GM23338 (cell line): ENCODE results near the gene C9orf85. TPM values are rescaled to one million over a fixed set of nuclear protein-coding genes. Genes with fewer than 3 reads are reported as not detected.

Experiments used
- ATAC-seq: fragments of 200-7000 bp; cut with Tn5 transposase; 3 replicates; pipeline ENCODE4 v1.9.1; 2020
- DNase-seq: peaks from one replicate; pipeline ENCODE4 v3.0.0-alpha.2; 2015; ENCODE audit warnings: low spot score
- H2AFZ ChIP-seq: fragments of 200-600 bp; sonication (generic); 2 replicates; pipeline ENCODE4 v1.8.0; 2016; ENCODE audit warnings: antibody characterized with exemption, mild to moderate bottlenecking, moderate library complexity
- H3F3A ChIP-seq: fragments of 200-600 bp; sonication (generic); replicated peaks from 2 replicates; pipeline ENCODE4 v1.8.0; 2017; ENCODE audit warnings: antibody characterized with exemption, mixed run types, low read depth
- H3K27ac ChIP-seq: fragments of 200-600 bp; sonication (generic); 2 replicates; pipeline ENCODE4 v1.6.1; 2016; ENCODE audit warnings: low read depth
- H3K27me3 ChIP-seq: fragments of 200-600 bp; sonication (generic); 2 replicates; pipeline ENCODE4 v1.8.0; 2016; ENCODE audit warnings: mild to moderate bottlenecking, mixed run types, moderate library complexity; ENCODE audit not compliant: insufficient read depth
- H3K36me3 ChIP-seq: fragments of 200-600 bp; sonication (generic); 2 replicates; pipeline ENCODE4 v1.8.0; 2016; ENCODE audit warnings: mild to moderate bottlenecking; ENCODE audit not compliant: insufficient read depth
- H3K4me1 ChIP-seq: fragments of 200-600 bp; sonication (generic); 2 replicates; pipeline ENCODE4 v1.8.0; 2016; ENCODE audit warnings: mild to moderate bottlenecking, moderate library complexity; ENCODE audit not compliant: insufficient read depth
- H3K4me2 ChIP-seq: fragments of 200-600 bp; sonication (generic); 2 replicates; pipeline ENCODE4 v1.7.1; 2017; ENCODE audit warnings: mixed run types
- H3K4me3 ChIP-seq: fragments of 200-600 bp; sonication (generic); 2 replicates; pipeline ENCODE4 v1.6.1; 2016; ENCODE audit warnings: mixed run types
- H3K79me2 ChIP-seq: fragments of 200-600 bp; sonication (generic); replicated peaks from 2 replicates; pipeline ENCODE4 v1.8.0; 2017; ENCODE audit warnings: mild to moderate bottlenecking; ENCODE audit not compliant: insufficient read depth
- H3K9me2 ChIP-seq: fragments of 200-600 bp; sonication (generic); 2 replicates; pipeline ENCODE4 v1.8.0; 2017; ENCODE audit not compliant: insufficient read depth
- H4K20me1 ChIP-seq: fragments of 200-600 bp; sonication (generic); replicated peaks from 2 replicates; pipeline ENCODE4 v1.8.0; 2017; ENCODE audit warnings: mild to moderate bottlenecking; ENCODE audit not compliant: insufficient read depth
- H3K27ac Mint-ChIP-seq: 2 replicates; pipeline ENCODE4 v1.8.0; 2020; ENCODE audit warnings: inconsistent platforms, mild to moderate bottlenecking, moderate library complexity, mixed read lengths
- H3K27me3 Mint-ChIP-seq: 3 replicates; pipeline ENCODE4 v1.8.0; 2022; ENCODE audit warnings: low read depth, mild to moderate bottlenecking, moderate library complexity, mixed read lengths, inconsistent platforms; ENCODE audit not compliant: insufficient read depth, poor library complexity
- H3K36me3 Mint-ChIP-seq: 3 replicates; pipeline ENCODE4 v1.8.0; 2021; ENCODE audit warnings: low read depth, mild to moderate bottlenecking, inconsistent platforms, moderate library complexity, mixed read lengths
- H3K4me1 Mint-ChIP-seq: 3 replicates; pipeline ENCODE4 v1.8.0; 2020; ENCODE audit warnings: mild to moderate bottlenecking, inconsistent platforms, mixed read lengths
- H3K4me3 Mint-ChIP-seq: 3 replicates; pipeline ENCODE4 v1.8.0; 2021; ENCODE audit warnings: moderate library complexity, mild to moderate bottlenecking, inconsistent platforms, mixed read lengths
- H3K9me3 Mint-ChIP-seq: 3 replicates; pipeline ENCODE4 v1.8.0; 2020; ENCODE audit warnings: moderate library complexity, mild to moderate bottlenecking, inconsistent platforms, mixed read lengths
- CTCF ChIP-seq, 2 experiments: fragments of 200-600 bp in 1 of 2; sonication (generic) in 1 of 2; conservative IDR thresholded peaks; 2 replicates each; pipeline versions ENCODE4 v1.5.1 to v1.6.1; 2016 to 2017; ENCODE audit warnings: antibody characterized with exemption in 2 of 2, low read depth in 2 of 2, mild to moderate bottlenecking in 2 of 2, moderate library complexity in 1 of 2
- ETS1 ChIP-seq: IDR thresholded peaks from 2 replicates; pipeline ENCODE4 v1.6.1; 2016; ENCODE audit warnings: antibody characterized with exemption
- EZH2 ChIP-seq: fragments of 200-600 bp; sonication (generic); IDR thresholded peaks from one replicate; pipeline ENCODE4 v1.8.0; 2017; ENCODE audit warnings: antibody characterized with exemption, mild to moderate bottlenecking, low read depth; ENCODE audit not compliant: unreplicated experiment
- EZH2phosphoT487 ChIP-seq: fragments of 200-600 bp; sonication (generic); IDR thresholded peaks from one replicate; pipeline ENCODE4 v1.8.1; 2018; ENCODE audit warnings: antibody characterized with exemption; ENCODE audit not compliant: unreplicated experiment
- REST ChIP-seq: IDR thresholded peaks from one replicate; pipeline ENCODE4 v1.6.1; 2018; ENCODE audit warnings: antibody characterized with exemption; ENCODE audit not compliant: unreplicated experiment
- ZNF462 ChIP-seq: fragments of 250-450 bp; sonication (Bioruptor Pico); IDR thresholded peaks from 2 replicates; pipeline ENCODE4 v1.5.0; 2020; ENCODE audit warnings: mild to moderate bottlenecking, moderate library complexity
- polyA plus RNA-seq: library from polyadenylated mRNA; unstranded; fragments of >200 nt; fragmentation: Nextera tagmentation; extraction: Ambion mirVana; gene quantifications from 2 replicates; pipeline ENCODE4 v1.2.1, GENCODE V29; 2016
- total RNA-seq: library from RNA; depleted of rRNA; stranded (reverse); fragments of >200 nt; shearing (Covaris generic); gene quantifications from 2 replicates; pipeline ENCODE4 v1.2.3, GENCODE V29; 2014

C9orf85 gene
- total and polyA plus RNA-seq, 2 experiments from 2014 or later = 10.3 to 20.8 TPM

- TF ChIP-seq EZH2 (no peak), REST (no peak), CTCF (conservative IDR thresholded peaks at IDR 0.05; ENCODE audit: low read depth in 2 of 2) (no peak), EZH2phosphoT487 (no peak), ETS1 (no peak)
Measured at GRCh38 chr9:71885467-71885866, 26.0 kb upstream of the C9orf85 start (continued).

GRCh38 chr9:71886015-71886414 lies 25.4 kb upstream of the C9orf85 start:
- Histone ChIP-seq H3F3A (no peaks in the 10 kb centered on the region), H3K27ac (no peak overlapping the region), H3K36me3 (no peaks in the 10 kb centered on the region), H3K4me1 (peaks cover 18% of the 10 kb centered on the region; the same call in 1 of the 2 replicates), H3K4me2 (no peak overlapping the region), H3K9me2 (no peaks in the 10 kb centered on the region), H3K27me3 (no peaks in the 10 kb centered on the region), H4K20me1 (peaks cover 63% of the 10 kb centered on the region), H3K79me2 (peaks cover 100% of the 10 kb centered on the region), H3K4me3 (no peak overlapping the region), H2AFZ (no peak overlapping the region)
- Mint-ChIP-seq H3K4me3 (no peak overlapping the region), H3K27me3 (peaks cover 2% of the 10 kb centered on the region), H3K36me3 (peaks cover 55% of the 10 kb centered on the region), H3K27ac (no peak overlapping the region), H3K9me3 (peaks cover 19% of the 10 kb centered on the region), H3K4me1 (peaks cover 22% of the 10 kb centered on the region)
- TF ChIP-seq ZNF462 (CRISPR knock-in tag) = no peak
- TF ChIP-seq REST = no peak
- no peak for ATAC-seq
- no peak for DNase-seq
